Measurements from ENCODE around the gene CCDC126.
"Not testable (repeated sequence)": the region's sequence is repeated elsewhere in the genome, so short reads cannot be mapped to it uniquely, and the experiment has no call there.

CCDC126 gene

DNA sequence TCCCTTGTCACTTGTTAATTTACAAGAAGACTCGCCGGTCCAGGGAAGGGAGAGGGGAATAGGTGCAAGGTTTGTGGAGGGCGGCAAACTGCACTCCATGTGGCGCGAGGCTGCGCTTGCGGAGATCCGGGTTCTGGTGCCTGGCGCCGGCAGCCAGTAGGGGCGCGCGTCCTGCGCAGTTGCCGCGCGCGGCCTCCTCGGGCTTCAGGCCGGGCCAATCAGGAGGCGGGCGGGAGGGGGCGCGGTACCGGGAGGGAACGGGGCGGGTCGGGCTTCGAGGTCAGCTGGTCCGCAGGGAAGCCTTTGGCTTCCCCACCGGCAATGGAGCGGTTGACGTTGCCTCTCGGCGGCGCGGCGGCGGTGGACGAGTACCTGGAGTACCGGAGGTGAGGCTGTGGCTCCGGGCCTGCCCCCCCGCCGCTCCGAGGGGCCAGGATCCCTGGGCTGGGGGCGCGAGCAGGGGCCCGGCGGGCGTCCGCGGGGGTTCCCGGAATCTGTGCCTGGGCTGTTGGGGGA, 82.8 kb downstream of the CCDC126 start, which contains the start of gene FAM221A:
Gene FAM221A, plus strand, starts transcription at position 302 of the 516 bp plus-strand sequence. Its CDS starts 20 bp downstream, at position 322.
- H3K4me3 ChIP-seq (ENCODE audit: low read depth, low read length): peak within 1 kb of the TSS; percentile 71
- no peak for DNase-seq (ENCODE audit: low read depth)
- TF ChIP-seq, protein P1, sequence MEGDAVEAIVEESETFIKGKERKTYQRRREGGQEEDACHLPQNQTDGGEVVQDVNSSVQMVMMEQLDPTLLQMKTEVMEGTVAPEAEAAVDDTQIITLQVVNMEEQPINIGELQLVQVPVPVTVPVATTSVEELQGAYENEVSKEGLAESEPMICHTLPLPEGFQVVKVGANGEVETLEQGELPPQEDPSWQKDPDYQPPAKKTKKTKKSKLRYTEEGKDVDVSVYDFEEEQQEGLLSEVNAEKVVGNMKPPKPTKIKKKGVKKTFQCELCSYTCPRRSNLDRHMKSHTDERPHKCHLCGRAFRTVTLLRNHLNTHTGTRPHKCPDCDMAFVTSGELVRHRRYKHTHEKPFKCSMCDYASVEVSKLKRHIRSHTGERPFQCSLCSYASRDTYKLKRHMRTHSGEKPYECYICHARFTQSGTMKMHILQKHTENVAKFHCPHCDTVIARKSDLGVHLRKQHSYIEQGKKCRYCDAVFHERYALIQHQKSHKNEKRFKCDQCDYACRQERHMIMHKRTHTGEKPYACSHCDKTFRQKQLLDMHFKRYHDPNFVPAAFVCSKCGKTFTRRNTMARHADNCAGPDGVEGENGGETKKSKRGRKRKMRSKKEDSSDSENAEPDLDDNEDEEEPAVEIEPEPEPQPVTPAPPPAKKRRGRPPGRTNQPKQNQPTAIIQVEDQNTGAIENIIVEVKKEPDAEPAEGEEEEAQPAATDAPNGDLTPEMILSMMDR (IDR thresholded peaks at IDR 0.05; ENCODE audit: control insufficient read depth, extremely low read depth, insufficient read depth): peak; percentile 56

DNA sequence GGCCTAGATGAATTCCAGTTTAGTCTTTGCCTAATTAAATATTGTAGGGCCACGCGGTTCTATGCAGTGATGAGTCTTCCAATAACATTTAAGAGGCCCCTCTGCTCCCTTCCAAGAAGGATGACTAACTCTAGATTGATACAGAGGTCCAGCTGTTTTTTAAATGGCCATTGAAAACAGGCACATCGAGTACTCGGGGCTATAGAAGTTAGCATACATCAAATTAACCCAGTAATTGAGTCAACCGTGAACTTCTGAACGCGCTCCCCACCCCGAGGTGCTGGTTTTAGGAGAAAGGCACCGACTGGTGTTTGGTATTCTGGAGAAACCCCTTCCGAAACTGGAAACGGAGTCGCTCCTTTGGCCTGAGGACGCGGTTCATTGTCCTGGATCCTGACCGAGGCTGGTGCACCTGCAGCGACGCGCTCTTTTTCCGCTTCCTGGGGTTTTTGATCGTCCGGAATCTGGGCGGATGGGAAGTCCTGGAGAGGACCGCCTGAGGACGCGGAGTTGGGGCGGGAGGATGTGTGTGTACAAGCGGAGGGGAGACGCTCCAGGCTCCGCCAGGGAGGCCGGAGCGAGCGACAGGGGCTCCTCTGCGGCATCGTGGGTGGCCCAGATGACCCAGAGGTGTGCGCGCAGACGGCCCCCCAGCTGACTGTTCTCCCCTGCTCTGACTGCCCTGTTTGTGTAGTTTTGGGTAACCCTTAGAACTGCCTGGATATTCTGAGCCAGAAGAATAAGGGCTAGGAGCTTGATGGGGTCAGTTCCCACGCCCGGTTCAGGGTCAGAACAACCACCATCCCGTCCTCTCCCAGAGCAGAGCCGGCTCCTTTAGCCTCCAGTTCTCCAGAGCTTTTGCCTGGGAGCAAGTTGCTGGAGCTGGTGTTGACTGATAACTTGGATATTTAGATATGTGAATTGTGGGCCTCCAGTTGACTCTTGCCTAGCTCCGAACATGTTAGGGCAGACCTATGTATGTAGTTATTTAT, 83.5 kb downstream of the CCDC126 start:
- H3K4me3 ChIP-seq (ENCODE audit: low read depth, low read length): peak overlapping the region; percentile 71
- TF ChIP-seq, protein P1 (IDR thresholded peaks at IDR 0.05; ENCODE audit: control insufficient read depth, extremely low read depth, insufficient read depth): no peak
- DNase-seq (ENCODE audit: low read depth): peak; percentile 47

DNA sequence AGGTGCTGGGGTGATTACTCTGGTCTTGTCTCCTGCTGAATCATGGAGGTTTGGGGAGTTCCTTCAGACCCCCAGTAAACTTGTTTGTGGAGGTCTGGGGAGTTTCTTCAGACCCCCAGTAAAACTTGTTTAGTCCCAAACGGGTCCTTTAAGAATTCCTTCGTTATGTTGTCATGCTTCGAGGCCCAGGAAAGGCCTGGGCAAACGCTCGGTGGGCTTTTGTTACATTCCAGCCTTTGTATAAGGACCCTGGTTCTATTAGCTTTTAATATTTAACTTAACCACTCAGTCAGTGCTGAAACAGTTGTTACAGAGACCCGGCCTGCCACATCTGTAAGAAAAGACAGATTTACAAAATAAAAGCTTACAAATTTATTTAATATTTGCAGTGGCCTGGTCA, 86.9 kb downstream of the CCDC126 start:
- not testable (repeated sequence) for H3K4me3 ChIP-seq (ENCODE audit: low read depth, low read length); DNase-seq (ENCODE audit: low read depth)

DNA sequence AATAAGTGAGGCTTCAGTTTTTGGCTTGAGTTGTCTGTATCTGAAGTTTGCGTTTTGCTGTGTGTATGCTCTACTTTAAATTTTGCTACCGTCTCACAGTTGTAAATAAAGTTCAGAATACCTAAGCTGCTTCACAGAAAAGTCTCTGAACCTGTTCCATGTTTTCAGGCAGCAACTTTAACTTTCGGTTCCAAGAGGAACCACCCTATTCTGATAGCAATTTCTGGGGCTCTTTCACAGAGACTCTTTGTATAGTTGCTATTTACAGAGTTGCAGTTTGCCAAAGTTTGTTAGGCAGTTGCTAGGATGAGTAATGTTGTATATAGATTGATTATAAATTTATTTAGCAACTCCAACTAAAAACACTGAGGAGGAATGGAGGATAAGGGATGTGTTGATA, 88.5 kb downstream of the CCDC126 start:
- TF ChIP-seq, protein P1 (IDR thresholded peaks at IDR 0.05; ENCODE audit: control insufficient read depth, extremely low read depth, insufficient read depth): no peak
- no peak for DNase-seq (ENCODE audit: low read depth)
- no peak overlapping the region for H3K4me3 ChIP-seq (ENCODE audit: low read depth, low read length)

- TF ChIP-seq, protein P1 (IDR thresholded peaks at IDR 0.05; ENCODE audit: control insufficient read depth, extremely low read depth, insufficient read depth): no peak
- DNase-seq (ENCODE audit: low read depth): no peak
- H3K4me3 ChIP-seq (ENCODE audit: low read depth, low read length): no peak overlapping the region
Measured at GRCh38 chr7:23687011-23687410, 89.8 kb downstream of the CCDC126 start.

GRCh38 chr7:23689165-23689564, 92.0 kb downstream of the CCDC126 start:
- TF ChIP-seq, protein P1 (IDR thresholded peaks at IDR 0.05; ENCODE audit: control insufficient read depth, extremely low read depth, insufficient read depth): no peak
- no peak for DNase-seq (ENCODE audit: low read depth)
- H3K4me3 ChIP-seq (ENCODE audit: low read depth, low read length): no peak overlapping the region

GRCh38 chr7:23691320-23691719, 94.1 kb downstream of the CCDC126 start:
- TF ChIP-seq, protein P1 (IDR thresholded peaks at IDR 0.05; ENCODE audit: control insufficient read depth, extremely low read depth, insufficient read depth): no peak
- DNase-seq (ENCODE audit: low read depth): no peak

More at GRCh38 chr7:23691320-23691719, 94.1 kb downstream of the CCDC126 start:
- no peak overlapping the region for H3K4me3 ChIP-seq (ENCODE audit: low read depth, low read length)

Data from LNCaP clone FGC (cell line).